H1 (cell line): ENCODE results near the gene ATP6V0E2. TPM values are rescaled to one million over a fixed set of nuclear protein-coding genes. Genes with fewer than 3 reads are reported as not detected.

Source experiments
- CTCF ChIA-PET: fragments of 300-600 bp; sonication (Branson Sonifier 250); formaldehyde crosslinking; loops from one replicate; lab custom pipeline; 2021; ENCODE audit not compliant: partially characterized antibody; lab: Charles Lee
- POLR2A ChIA-PET: fragments of 300-600 bp; sonication (Branson Sonifier 250); formaldehyde crosslinking; loops from one replicate; lab custom pipeline; 2021; ENCODE audit warnings: inconsistent platforms; ENCODE audit not compliant: partially characterized antibody; lab: Charles Lee
- DNase-seq, 2 experiments: peaks; one replicate each; pipeline versions ENCODE4 v3.0.0 to v3.0.0-alpha.2; 2010 to 2022; ENCODE audit warnings: low spot score in 2 of 2, low read depth in 1 of 2, mixed read lengths in 1 of 2
- FAIRE-seq: peaks from 2 replicates; lab custom pipeline; 2011; peaks lifted over from hg19 to GRCh38; lab: Jason Lieb, UNC
- H2AFZ ChIP-seq: 2 replicates; pipeline ENCODE4 v1.8.1; 2012; ENCODE audit warnings: low read length, inconsistent platforms
- H2AK5ac ChIP-seq: 2 replicates; pipeline ENCODE4 v1.6.1; 2013; ENCODE audit warnings: low read depth, low read length
- H2BK120ac ChIP-seq: replicated peaks from 2 replicates; pipeline ENCODE3; 2013; ENCODE audit warnings: low read depth, low read length, inconsistent platforms
- H2BK12ac ChIP-seq: 2 replicates; pipeline ENCODE4 v1.6.1; 2013; ENCODE audit warnings: low read depth, low read length
- H2BK15ac ChIP-seq: 2 replicates; pipeline ENCODE4 v1.6.1; 2013; ENCODE audit warnings: low read length
- H2BK20ac ChIP-seq: 2 replicates; pipeline ENCODE4 v1.6.1; 2013; ENCODE audit warnings: low read length
- H2BK5ac ChIP-seq: 2 replicates; pipeline ENCODE4 v1.6.1; 2013; ENCODE audit warnings: low read depth, low read length
- H3K14ac ChIP-seq: 2 replicates; pipeline ENCODE4 v1.6.1; 2013; ENCODE audit warnings: inconsistent platforms; ENCODE audit not compliant: insufficient read length
- H3K18ac ChIP-seq: 2 replicates; pipeline ENCODE4 v1.6.1; 2013; ENCODE audit warnings: low read length; ENCODE audit errors: extremely low read depth
- H3K23ac ChIP-seq: 2 replicates; pipeline ENCODE4 v1.6.1; 2013; ENCODE audit warnings: inconsistent platforms; ENCODE audit not compliant: insufficient read length
- H3K23me2 ChIP-seq: 2 replicates; pipeline ENCODE4 v1.6.1; 2013; ENCODE audit warnings: low read depth, low read length
- H3K27ac ChIP-seq: 2 replicates; pipeline ENCODE4 v1.6.1; 2011; ENCODE audit warnings: low read depth, low read length, inconsistent platforms
- H3K27me3 ChIP-seq, 4 experiments: replicated peaks in 1 of 4; 1 replicate in 1 of 4; 2 replicates in 3 of 4; pipeline versions ENCODE4 v1.6.1 to v1.8.1; 2011 to 2013; ENCODE audit warnings: low read length in 3 of 4, mild to moderate bottlenecking in 3 of 4, inconsistent platforms in 2 of 4, mixed read lengths in 2 of 4, moderate library complexity in 1 of 4; ENCODE audit not compliant: control insufficient read depth in 3 of 4, insufficient read depth in 3 of 4; ENCODE audit errors: extremely low read depth in 1 of 4
- H3K36me3 ChIP-seq, 4 experiments: 2 replicates each; pipeline versions ENCODE4 v1.6.1 to v1.8.1; 2011 to 2013; ENCODE audit warnings: mild to moderate bottlenecking in 4 of 4, low read length in 3 of 4, moderate library complexity in 2 of 4, control low read depth in 1 of 4, inconsistent platforms in 1 of 4; ENCODE audit not compliant: insufficient read depth in 4 of 4, control insufficient read depth in 2 of 4
- H3K4ac ChIP-seq: replicated peaks from 2 replicates; pipeline ENCODE3; 2013; ENCODE audit warnings: low read length, low read depth, mixed read lengths, inconsistent platforms; ENCODE audit not compliant: insufficient read length
- H3K4me1 ChIP-seq, 4 experiments: replicated peaks in 1 of 4; 1 replicate in 1 of 4; 2 replicates in 3 of 4; pipeline versions ENCODE4 v1.6.1 to v1.8.1; 2011 to 2013; ENCODE audit warnings: low read length in 3 of 4, inconsistent platforms in 2 of 4, mixed read lengths in 1 of 4; ENCODE audit not compliant: insufficient read depth in 4 of 4, control insufficient read depth in 3 of 4
- H3K4me2 ChIP-seq, 2 experiments: 2 replicates each; pipeline versions ENCODE4 v1.6.1 to v1.8.1; 2011 to 2013; ENCODE audit warnings: low read depth in 2 of 2, low read length in 2 of 2, control low read depth in 1 of 2, inconsistent platforms in 1 of 2, mild to moderate bottlenecking in 1 of 2; ENCODE audit not compliant: insufficient read depth in 1 of 2
- H3K4me3 ChIP-seq, 4 experiments: fragments of 200-600, 300-600 bp in 1 of 4; sonication (generic), shearing (Covaris generic), sonication (Bioruptor Twin) in 1 of 4; 2 replicates each; pipeline versions ENCODE4 v1.5.1 to v1.8.1; 2011 to 2016; ENCODE audit warnings: low read length in 4 of 4, low read depth in 3 of 4, control low read depth in 2 of 4, inconsistent platforms in 2 of 4, mild to moderate bottlenecking in 2 of 4, mixed read lengths in 1 of 4, moderate library complexity in 1 of 4; ENCODE audit not compliant: insufficient read depth in 2 of 4; ENCODE audit errors: extremely low read depth in 1 of 4
- H3K56ac ChIP-seq: replicated peaks from 2 replicates; pipeline ENCODE3; 2013; ENCODE audit warnings: low read depth, mild to moderate bottlenecking, mixed read lengths, low read length, inconsistent platforms; ENCODE audit not compliant: insufficient read length
- H3K79me1 ChIP-seq: 2 replicates; pipeline ENCODE4 v1.6.1; 2013; ENCODE audit warnings: low read depth, low read length, control low read depth
- H3K79me2 ChIP-seq, 2 experiments: 2 replicates each; pipeline versions ENCODE4 v1.6.1 to v1.8.1; 2012 to 2013; ENCODE audit warnings: low read length in 2 of 2, mild to moderate bottlenecking in 2 of 2, inconsistent platforms in 1 of 2; ENCODE audit not compliant: insufficient read depth in 2 of 2, control insufficient read depth in 1 of 2
- H3K9ac ChIP-seq, 4 experiments: replicated peaks in 1 of 4; 1 replicate in 1 of 4; 2 replicates in 3 of 4; pipeline versions ENCODE4 v1.6.1 to v1.8.1; 2011 to 2013; ENCODE audit warnings: low read depth in 3 of 4, low read length in 3 of 4, control low read depth in 2 of 4, mild to moderate bottlenecking in 2 of 4, moderate library complexity in 2 of 4, inconsistent platforms in 1 of 4; ENCODE audit errors: extremely low read depth in 1 of 4
- H3K9me3 ChIP-seq, 2 experiments: 2 replicates each; pipeline versions ENCODE4 v1.6.1 to v1.8.1; 2012 to 2013; ENCODE audit warnings: mild to moderate bottlenecking in 2 of 2, moderate library complexity in 2 of 2, control low read depth in 1 of 2, inconsistent platforms in 1 of 2, low read depth in 1 of 2, low read length in 1 of 2, mixed read lengths in 1 of 2; ENCODE audit not compliant: insufficient read depth in 2 of 2
- H4K20me1 ChIP-seq, 2 experiments: replicated peaks in 1 of 2; 2 replicates each; pipeline versions ENCODE3 to v1.8.1; 2011 to 2013; ENCODE audit warnings: inconsistent platforms in 2 of 2, low read length in 2 of 2, mild to moderate bottlenecking in 1 of 2; ENCODE audit not compliant: insufficient read depth in 2 of 2, control insufficient read depth in 1 of 2
- H4K5ac ChIP-seq: 2 replicates; pipeline ENCODE4 v1.6.1; 2013; ENCODE audit warnings: low read length, low read depth, mixed read lengths, inconsistent platforms; ENCODE audit not compliant: insufficient read length
- H4K8ac ChIP-seq: 2 replicates; pipeline ENCODE4 v1.8.0; 2013; ENCODE audit warnings: mild to moderate bottlenecking, moderate library complexity, low read length, inconsistent platforms; ENCODE audit not compliant: insufficient read depth; ENCODE audit errors: extremely low read depth
- H4K91ac ChIP-seq: replicated peaks from 2 replicates; pipeline ENCODE3; 2013; ENCODE audit warnings: low read length, mixed read lengths, inconsistent platforms; ENCODE audit not compliant: insufficient read length
- CHD1 ChIP-seq: IDR thresholded peaks from 2 replicates; pipeline ENCODE4 v1.6.1; 2012; ENCODE audit warnings: low read depth, low read length, improper control_type of control experiment
- EZH2 ChIP-seq: fragments of 200-600 bp; sonication (generic); IDR thresholded peaks from 2 replicates; pipeline ENCODE4 v1.7.1; 2012; ENCODE audit warnings: low read depth, mild to moderate bottlenecking, moderate library complexity, low read length, inconsistent platforms; ENCODE audit not compliant: severe bottlenecking
- HDAC2 ChIP-seq, 2 experiments: fragments of 300-600 bp in 1 of 2; sonication (generic) in 1 of 2; IDR thresholded peaks; 2 replicates each; pipeline ENCODE4 v1.6.1; 2011 to 2012; ENCODE audit warnings: low read depth in 2 of 2, low read length in 2 of 2, mild to moderate bottlenecking in 2 of 2, moderate library complexity in 2 of 2, borderline replicate concordance in 1 of 2, inconsistent platforms in 1 of 2
- JUN ChIP-seq: IDR thresholded peaks from 2 replicates; pipeline ENCODE4 v1.6.1; 2011; ENCODE audit warnings: low read depth, mild to moderate bottlenecking, improper control_type of control experiment, low read length
- MAFK ChIP-seq: IDR thresholded peaks from 2 replicates; pipeline ENCODE4 v1.6.1; 2012; ENCODE audit warnings: low read depth, mild to moderate bottlenecking, improper control_type of control experiment, low read length
- MAX ChIP-seq: IDR thresholded peaks from 2 replicates; pipeline ENCODE4 v1.6.1; 2012; ENCODE audit warnings: inconsistent platforms
- RFX5 ChIP-seq: IDR thresholded peaks from 2 replicates; pipeline ENCODE4 v1.6.1; 2011; ENCODE audit warnings: low read depth, low read length, improper control_type of control experiment, borderline replicate concordance
- SRF ChIP-seq: IDR thresholded peaks from 2 replicates; pipeline ENCODE4 v1.6.1; 2011; ENCODE audit warnings: mild to moderate bottlenecking, low read depth, low read length, moderate library complexity
- TEAD4 ChIP-seq: IDR thresholded peaks from 2 replicates; pipeline ENCODE4 v1.6.1; 2012; ENCODE audit warnings: low read depth, low read length, inconsistent platforms, mixed read lengths
- YY1 ChIP-seq: IDR thresholded peaks from 2 replicates; pipeline ENCODE4 v1.6.1; 2011; ENCODE audit warnings: low read depth, mild to moderate bottlenecking, low read length
- WGBS, 2 experiments: shearing (Covaris generic) in 1 of 2; methylation state at CpG; one replicate each; pipeline versions ENCODE4 v1.1.6 to v1.1.7; 2013 to 2015; ENCODE audit warnings: low lambda C conversion rate in 2 of 2, mixed read lengths in 2 of 2, inconsistent platforms in 1 of 2, low coverage in 1 of 2, missing lambda C conversion rate in 1 of 2; ENCODE audit not compliant: insufficient replicate concordance in 2 of 2, insufficient coverage in 1 of 2, insufficient read length in 1 of 2; ENCODE audit errors: extremely low coverage in 1 of 2, missing lambda C conversion rate in 1 of 2; 5-methylcytosine and 5-hydroxymethylcytosine counted together
- polyA plus RNA-seq, 7 experiments: library from polyadenylated mRNA; depleted of rRNA in 3 of 7; stranded (reverse) in 5 of 7; unstranded in 2 of 7; fragments of >200 nt in 5 of 7; fragments of 200-250 nt in 2 of 7; gene quantifications; 1 replicate in 5 of 7; 2 replicates in 1 of 7; 4 replicates in 1 of 7; pipeline versions ENCODE4 v1.2.1 to v1.2.3, GENCODE V29; 2011 to 2013; ENCODE audit warnings: missing spikeins in 2 of 7, mixed read lengths in 2 of 7
- total RNA-seq: library from RNA; stranded (reverse); fragmentation: NEBNext Ultra II Directional; extraction: Animal tissue kit (Norgen Biotek cat#: 25700); gene quantifications from 2 replicates; pipeline ENCODE4 v1.2.1, GENCODE V29; 2021

The ATP6V0E2 gene
- total and polyA plus RNA-seq, 2 of the 8 experiments (the other 6 are each of a cell fraction or from before 2014, with no cell fraction given): 26.1 to 47.9 TPM

GRCh38 chr7:149855361-149856305 is 18.1 kb upstream of the ATP6V0E2 start:
- Histone ChIP-seq H2AFZ (no peak overlapping the region), H2BK5ac (peak overlapping the region; percentile 98; the same call in 1 of the 2 replicates), H3K23ac (no peak overlapping the region), H3K9me3 (no peaks in the 10 kb centered on the region), H3K79me2 (no peaks in the 10 kb centered on the region), H3K18ac (peak overlapping the region; percentile 95), H3K56ac (no peak overlapping the region), H4K20me1 (no peaks in the 10 kb centered on the region), H3K9ac (no peak overlapping the region), H4K8ac (no peak overlapping the region), H2BK15ac (peak overlapping the region; percentile 40; the same call in 1 of the 2 replicates), H4K91ac (peak overlapping the region; percentile 9), H2BK20ac (peak overlapping the region; percentile 98; the same call in 1 of the 2 replicates), H3K23me2 (no peaks in the 10 kb centered on the region), H3K27me3 (no peaks in the 10 kb centered on the region; a peak in 1 of 7 replicates), H3K4me3 (peak overlapping the region in 1 of 4 experiments; percentile 27; a peak in 1 of 8 replicates), H3K4me2 (peak overlapping the region; percentile 39 to 72; a peak in 3 of 4 replicates), H2AK5ac (peak overlapping the region; percentile 82; the same call in 1 of the 2 replicates), H2BK120ac (peak overlapping the region; percentile 13), H3K4ac (no peak overlapping the region), H3K36me3 (no peaks in the 10 kb centered on the region), H4K5ac (no peak overlapping the region), H2BK12ac (peak overlapping the region; percentile 94), H3K14ac (no peak overlapping the region), H3K79me1 (no peaks in the 10 kb centered on the region), H3K4me1 (peaks cover 6 to 17% (median 10%) of the 10 kb centered on the region in 4 experiments), H3K27ac (no peak overlapping the region; the same call in 1 of the 2 replicates)
- 76% methylated on average over 16 of the region's 16 CpGs; no CpG with 5 or more reads in 1 of the 2 experiments for WGBS, 2 experiments
- CTCF ChIA-PET: interaction anchor here (0.6 to 13.8 kb wide), 6 partner anchors 16 to 1163 kb away, joined by 3 to 209 read pairs (median 3); no protein-coding TSS in a partner anchor
- DNase-seq: no peak
- no peak for FAIRE-seq
- POLR2A ChIA-PET: interaction anchor here (1.6 kb wide), 1 partner anchor 16 kb away, joined by 5 read pairs; no protein-coding TSS in a partner anchor
- no peak for TF ChIP-seq SRF
- TF ChIP-seq MAFK: no peak
- no peak for TF ChIP-seq CHD1
- no peak for TF ChIP-seq EZH2
- no peak for TF ChIP-seq MAX
- TF ChIP-seq YY1: no peak
- no peak for TF ChIP-seq TEAD4
- TF ChIP-seq RFX5: no peak
- TF ChIP-seq JUN: 0 out of 2 replicates have a peak, but pooled peaks have one; percentile 8
- no peak for TF ChIP-seq HDAC2 (IDR thresholded peaks at IDR 0.05; ENCODE audit: borderline replicate concordance in 1 of 2, low read depth in 2 of 2, low read length in 2 of 2)
